HCT116 (cell line): ENCODE measurements around the gene ERVW-1. TPM values are rescaled to one million over a fixed set of nuclear protein-coding genes. Genes with fewer than 3 reads are reported as not detected.
A peak's percentile ranks its signal among the peaks of the same experiment; 100 is the strongest.

Experiments used
- ATAC-seq: fragments of 200-7000 bp; cut with Tn5 transposase; 2 replicates; pipeline ENCODE4 v1.9.1; 2020; ENCODE audit warnings: mild to moderate bottlenecking, moderate library complexity
- BruUV-seq: library from RNA; stranded (reverse); fragments of 400-500 nt; replicated peaks from 2 replicates; lab custom pipeline; 2021; lab: Mats Ljungman, UMichigan
- CTCF ChIA-PET: fragments of 300-600 bp; sonication (Branson Sonifier 250); formaldehyde crosslinking; loops from one replicate; lab custom pipeline; 2021; ENCODE audit warnings: antibody characterized with exemption; lab: Charles Lee
- POLR2A ChIA-PET: fragments of 300-600, 350-600 bp; sonication (Branson Sonifier 250); formaldehyde crosslinking; loops from one replicate; lab custom pipeline; 2021; ENCODE audit warnings: antibody characterized with exemption; lab: Charles Lee
- RAD21 ChIA-PET, 2 experiments: fragments of 300-600 bp; sonication (Branson Sonifier 250); formaldehyde crosslinking; loops; one replicate each; lab custom pipeline; 2023; ENCODE audit warnings: low total read pairs in 2 of 2; ENCODE audit not compliant: uncharacterized antibody in 2 of 2, unreplicated experiment in 2 of 2, low non-redundant PET in 1 of 2; lab: Charles Lee
- DNase-seq: peaks from one replicate; pipeline ENCODE4 v3.0.0-alpha.2; 2010; ENCODE audit warnings: low read depth, low spot score
- H2AFZ ChIP-seq: fragments of 200-600 bp; shearing (Covaris generic), sonication (generic); 2 replicates; pipeline ENCODE4 v1.6.1; 2017; ENCODE audit warnings: low read depth, mixed run types, mixed read lengths, antibody characterized with exemption, low read length; ENCODE audit not compliant: poor library complexity, severe bottlenecking
- H3K27ac ChIP-seq: 2 replicates; pipeline ENCODE4 v1.5.1; 2012; ENCODE audit warnings: low read depth, low read length
- H3K27me3 ChIP-seq: fragments of 200-600 bp; sonication (generic); 2 replicates; pipeline ENCODE4 v1.6.1; 2016; ENCODE audit warnings: mixed run types, low read length, mixed read lengths; ENCODE audit not compliant: insufficient read depth
- H3K36me3 ChIP-seq, 2 experiments: fragments of 200-500 bp in 1 of 2; fragments of 200-600 bp in 1 of 2; sonication (Bioruptor generic) in 1 of 2; sonication (generic) in 1 of 2; 2 replicates each; pipeline versions ENCODE4 v1.5.1 to v1.6.1; 2014 to 2016; ENCODE audit warnings: low read length in 2 of 2, inconsistent platforms in 1 of 2, mixed read lengths in 1 of 2, mixed run types in 1 of 2; ENCODE audit not compliant: insufficient read depth in 2 of 2, control insufficient read depth in 1 of 2
- H3K4me1 ChIP-seq, 2 experiments: fragments of 200-600 bp in 1 of 2; sonication (generic) in 1 of 2; 2 replicates each; pipeline versions ENCODE4 v1.5.1 to v1.6.1; 2012 to 2017; ENCODE audit warnings: low read length in 2 of 2, inconsistent platforms in 1 of 2, mild to moderate bottlenecking in 1 of 2, mixed read lengths in 1 of 2, mixed run types in 1 of 2, moderate library complexity in 1 of 2; ENCODE audit not compliant: insufficient read depth in 2 of 2, control insufficient read depth in 1 of 2
- H3K4me2 ChIP-seq: fragments of 200-600 bp; sonication (generic); 2 replicates; pipeline ENCODE4 v1.6.1; 2017; ENCODE audit warnings: mixed run types, low read length, mixed read lengths
- H3K4me3 ChIP-seq, 2 experiments: fragments of 200-600 bp in 1 of 2; sonication (generic) in 1 of 2; replicated peaks in 1 of 2; 2 replicates each; pipeline ENCODE4 v1.5.1; 2011 to 2016; ENCODE audit warnings: low read length in 2 of 2, control low read depth in 1 of 2, low read depth in 1 of 2, mild to moderate bottlenecking in 1 of 2, mixed read lengths in 1 of 2, mixed run types in 1 of 2
- H3K79me2 ChIP-seq: fragments of 200-600 bp; sonication (generic); 2 replicates; pipeline ENCODE4 v1.6.1; 2017; ENCODE audit warnings: mild to moderate bottlenecking, mixed run types, low read length, moderate library complexity, mixed read lengths; ENCODE audit not compliant: insufficient read depth
- H3K9ac ChIP-seq: fragments of 200-600 bp; sonication (generic); 2 replicates; pipeline ENCODE4 v1.6.1; 2016; ENCODE audit warnings: low read length, mixed read lengths
- H3K9me2 ChIP-seq: fragments of 200-600 bp; sonication (generic), shearing (Covaris generic); 2 replicates; pipeline ENCODE4 v1.6.1; 2017; ENCODE audit warnings: mixed run types, mild to moderate bottlenecking, moderate library complexity; ENCODE audit not compliant: insufficient read depth
- H3K9me3 ChIP-seq, 2 experiments: fragments of 200-500 bp in 1 of 2; fragments of 200-600 bp in 1 of 2; sonication (Bioruptor generic) in 1 of 2; sonication (generic) in 1 of 2; 2 replicates each; pipeline ENCODE4 v1.6.1; 2014 to 2017; ENCODE audit warnings: low read length in 2 of 2, mixed read lengths in 2 of 2, inconsistent platforms in 1 of 2, low read depth in 1 of 2, mild to moderate bottlenecking in 1 of 2, mixed run types in 1 of 2, moderate library complexity in 1 of 2; ENCODE audit not compliant: control insufficient read depth in 1 of 2, insufficient read depth in 1 of 2
- H4K20me1 ChIP-seq: fragments of 200-600 bp; sonication (generic), shearing (Covaris generic); 2 replicates; pipeline ENCODE4 v1.6.1; 2017; ENCODE audit warnings: mixed run types, mild to moderate bottlenecking, moderate library complexity; ENCODE audit not compliant: insufficient read depth
- ATF3 ChIP-seq: IDR thresholded peaks from 2 replicates; pipeline ENCODE4 v1.6.1; 2012
- CBX3 ChIP-seq: IDR thresholded peaks from 2 replicates; pipeline ENCODE4 v1.6.1; 2012; ENCODE audit warnings: low read depth
- CEBPB ChIP-seq: IDR thresholded peaks from 2 replicates; pipeline ENCODE4 v1.6.1; 2012; ENCODE audit warnings: low read depth
- CTCF ChIP-seq, 3 experiments: fragments of 200-600 bp in 1 of 3; sonication (generic) in 1 of 3; IDR thresholded peaks in 2 of 3; conservative IDR thresholded peaks in 1 of 3; 2 replicates each; pipeline ENCODE4 v1.5.1; 2012 to 2017; ENCODE audit warnings: low read depth in 2 of 3, low read length in 2 of 3, antibody characterized with exemption in 1 of 3, borderline replicate concordance in 1 of 3, control low read depth in 1 of 3, mild to moderate bottlenecking in 1 of 3, mixed read lengths in 1 of 3, mixed run types in 1 of 3, moderate library complexity in 1 of 3; ENCODE audit not compliant: insufficient read depth in 1 of 3
- EGR1 ChIP-seq: IDR thresholded peaks from 2 replicates; pipeline ENCODE4 v1.6.1; 2012; ENCODE audit warnings: low read depth
- ELF1 ChIP-seq: IDR thresholded peaks from 2 replicates; pipeline ENCODE4 v1.6.1; 2012; ENCODE audit warnings: low read depth, borderline replicate concordance
- FOSL1 ChIP-seq: IDR thresholded peaks from 2 replicates; pipeline ENCODE4 v1.6.1; 2012; ENCODE audit warnings: low read depth
- JUND ChIP-seq: IDR thresholded peaks from 2 replicates; pipeline ENCODE4 v1.6.1; 2012
- MAX ChIP-seq: IDR thresholded peaks from 2 replicates; pipeline ENCODE4 v1.6.1; 2012
- POLR2A ChIP-seq: IDR thresholded peaks from 2 replicates; pipeline ENCODE4 v1.7.0; 2011; ENCODE audit warnings: borderline replicate concordance; ENCODE audit not compliant: insufficient read depth, insufficient read length; ENCODE audit errors: extremely low read depth
- POLR2AphosphoS5 ChIP-seq: IDR thresholded peaks from 2 replicates; pipeline ENCODE4 v1.6.1; 2011; ENCODE audit warnings: mild to moderate bottlenecking, low read depth, low read length, moderate library complexity
- SIN3A ChIP-seq: IDR thresholded peaks from 2 replicates; pipeline ENCODE4 v1.6.1; 2012; ENCODE audit warnings: low read depth
- SP1 ChIP-seq: IDR thresholded peaks from 2 replicates; pipeline ENCODE4 v1.6.1; 2012; ENCODE audit warnings: low read depth
- YY1 ChIP-seq: IDR thresholded peaks from 2 replicates; pipeline ENCODE4 v1.6.1; 2011; ENCODE audit warnings: low read length, low read depth, moderate library complexity, mild to moderate bottlenecking; ENCODE audit not compliant: insufficient replicate concordance; ENCODE audit errors: extremely low read depth
- ZBTB33 ChIP-seq: IDR thresholded peaks from 2 replicates; pipeline ENCODE4 v1.6.1; 2011; ENCODE audit warnings: mild to moderate bottlenecking, low read length, moderate library complexity; ENCODE audit not compliant: insufficient replicate concordance; ENCODE audit errors: extremely low read depth
- ZFX ChIP-seq: fragments of 450-650 bp; IDR thresholded peaks from 2 replicates; pipeline ENCODE4 v1.6.1; 2017
- intact Hi-C: fragments of 100-400 bp; cut with micrococcal nuclease; formaldehyde crosslinking; loops from 2 replicates; pipeline ENCODE4 v1.10.0; 2022
- total RNA-seq: library from RNA; stranded (reverse); gene quantifications from one replicate; pipeline ENCODE4 v1.2.1, GENCODE V29; 2021; ENCODE audit not compliant: unreplicated experiment

ERVW-1 gene
- total RNA-seq, 1 experiment from 2014 or later = not detected

- no peaks in the 10 kb centered on the region for H4K20me1 ChIP-seq
- DNase-seq (peak; percentile 88), ATAC-seq (peak; percentile 89)
- peaks cover 33% of the 10 kb centered on the region for H3K79me2 ChIP-seq
- BruUV-seq = no TSS peak
- H3K27ac ChIP-seq = peak within 1 kb of the TSS; percentile 87
- no peaks in the 10 kb centered on the region for H3K9me3 ChIP-seq
- H3K36me3 ChIP-seq = peaks cover 20 to 27% of the 10 kb centered on the region in 2 experiments
- H3K4me2 ChIP-seq = peak within 1 kb of the TSS; percentile 89
- ChIA-PET POLR2A (interaction anchor here (0.5 to 1.3 kb wide), 4 partner anchors 10 to 566 kb away, joined by 3 to 6 read pairs (median 3); no protein-coding TSS in a partner anchor), RAD21 (interaction anchor here (0.9 to 1.3 kb wide), 2 partner anchors 567 to 580 kb away, joined by 3 to 4 read pairs; no protein-coding TSS in a partner anchor), CTCF (interaction anchor here (0.6 to 3.2 kb wide), 23 partner anchors 10 to 1992 kb away, joined by 3 to 24 read pairs (median 4); partner anchors contain the start of genes ANKIB1, KRIT1, MTERF1 and RBM48)
- intact Hi-C loops = loop anchor here (1.0 to 10.0 kb wide), 7 partner anchors 23 to 1363 kb away; partner anchors contain the start of genes ANKIB1, KRIT1, LRRD1 and MTERF1
- no peaks in the 10 kb centered on the region for H3K9me2 ChIP-seq
- H3K4me3 ChIP-seq = peak within 1 kb of the TSS; percentile 72 to 87
- no peak for TF ChIP-seq ATF3
- TF ChIP-seq JUND = no peak
- peak; percentile 51 for TF ChIP-seq ZBTB33
- no peak; the same call in 1 of the 2 replicates for TF ChIP-seq SIN3A
- TF ChIP-seq ZFX = peak; percentile 91
- no peak for TF ChIP-seq SP1
- peak; percentile 78; the same call in 1 of the 2 replicates for TF ChIP-seq CBX3
- no peak for TF ChIP-seq CEBPB
- TF ChIP-seq YY1 = peak; percentile 70
- peak in 1 of 3 experiments; percentile 89; a peak in 1 of 6 replicates for TF ChIP-seq CTCF (IDR thresholded peaks at IDR 0.05 in 2 of 3, conservative IDR thresholded peaks at IDR 0.05 in 1 of 3; ENCODE audit: borderline replicate concordance in 1 of 3, insufficient read depth in 1 of 3, low read depth in 2 of 3, low read length in 2 of 3)
- TF ChIP-seq POLR2AphosphoS5 = peak; percentile 94
- peak; percentile 35; the same call in 1 of the 2 replicates for TF ChIP-seq FOSL1
- peak; percentile 43 for TF ChIP-seq POLR2A
- TF ChIP-seq EGR1 = 0 out of 2 replicates have a peak, but pooled peaks have one; percentile 2
- peak; percentile 68 for TF ChIP-seq MAX
- TF ChIP-seq ELF1 = peak; percentile 86
- H3K9ac ChIP-seq = peak within 1 kb of the TSS; percentile 94
- H3K27me3 ChIP-seq = no peaks in the 10 kb centered on the region
- H3K4me1 ChIP-seq = peaks cover 4 to 10% of the 10 kb centered on the region in 2 experiments; a peak in 3 of 4 replicates
- peak within 1 kb of the TSS; percentile 83 for H2AFZ ChIP-seq
Observed at GRCh38 chr7:92447345-92448204, 30.2 kb downstream of the ERVW-1 start, which contains the start of gene GATAD1. Gene GATAD1, plus strand, starts transcription at chr7:92447482. Its CDS starts 248 bp downstream, at chr7:92447730.
